ENCODE data around the gene TRPT1. TPM values are rescaled to one million over a fixed set of nuclear protein-coding genes. Genes with fewer than 3 reads are reported as not detected.
A peak's percentile ranks its signal among the peaks of the same experiment; 100 is the strongest.

TRPT1 gene
- total and polyA plus RNA-seq, 9 of the 15 experiments (the other 6 are each of a cell fraction or from before 2014, with no cell fraction given), result 4.6 to 41.7 (median 23.1) TPM

GRCh38 chr11:64204464-64204989 is 21.5 kb downstream of the TRPT1 start (continued):
- TF ChIP-seq ATF2 (CRISPR knock-in tag; IDR thresholded peaks at IDR 0.05) (no peak), KLF6 (CRISPR knock-in tag; IDR thresholded peaks at IDR 0.05; ENCODE audit: borderline replicate concordance) (no peak), ZC3H11A (IDR thresholded peaks at IDR 0.05; ENCODE audit: low read depth, low read length) (no peak), TFE3 (CRISPR knock-in tag; IDR thresholded peaks at IDR 0.05) (no peak), ZNF408 (CRISPR knock-in tag; IDR thresholded peaks at IDR 0.05; ENCODE audit: low read depth) (no peak), BRF1 (IDR thresholded peaks at IDR 0.05; ENCODE audit: borderline replicate concordance, extremely low read depth, insufficient read length) (no peak), ARID3A (IDR thresholded peaks at IDR 0.05; ENCODE audit: borderline replicate concordance, low read depth, low read length) (0 out of 2 replicates have a peak, but pooled peaks have one; percentile 13), ZNF324 (CRISPR knock-in tag; IDR thresholded peaks at IDR 0.05) (no peak), ZC3H4 (CRISPR knock-in tag; IDR thresholded peaks at IDR 0.05; ENCODE audit: borderline replicate concordance) (no peak), ZNF133 (CRISPR knock-in tag; IDR thresholded peaks at IDR 0.05) (no peak), ZNF696 (CRISPR knock-in tag; conservative IDR thresholded peaks at IDR 0.05) (no peak)
- TF ChIP-seq, protein P1, sequence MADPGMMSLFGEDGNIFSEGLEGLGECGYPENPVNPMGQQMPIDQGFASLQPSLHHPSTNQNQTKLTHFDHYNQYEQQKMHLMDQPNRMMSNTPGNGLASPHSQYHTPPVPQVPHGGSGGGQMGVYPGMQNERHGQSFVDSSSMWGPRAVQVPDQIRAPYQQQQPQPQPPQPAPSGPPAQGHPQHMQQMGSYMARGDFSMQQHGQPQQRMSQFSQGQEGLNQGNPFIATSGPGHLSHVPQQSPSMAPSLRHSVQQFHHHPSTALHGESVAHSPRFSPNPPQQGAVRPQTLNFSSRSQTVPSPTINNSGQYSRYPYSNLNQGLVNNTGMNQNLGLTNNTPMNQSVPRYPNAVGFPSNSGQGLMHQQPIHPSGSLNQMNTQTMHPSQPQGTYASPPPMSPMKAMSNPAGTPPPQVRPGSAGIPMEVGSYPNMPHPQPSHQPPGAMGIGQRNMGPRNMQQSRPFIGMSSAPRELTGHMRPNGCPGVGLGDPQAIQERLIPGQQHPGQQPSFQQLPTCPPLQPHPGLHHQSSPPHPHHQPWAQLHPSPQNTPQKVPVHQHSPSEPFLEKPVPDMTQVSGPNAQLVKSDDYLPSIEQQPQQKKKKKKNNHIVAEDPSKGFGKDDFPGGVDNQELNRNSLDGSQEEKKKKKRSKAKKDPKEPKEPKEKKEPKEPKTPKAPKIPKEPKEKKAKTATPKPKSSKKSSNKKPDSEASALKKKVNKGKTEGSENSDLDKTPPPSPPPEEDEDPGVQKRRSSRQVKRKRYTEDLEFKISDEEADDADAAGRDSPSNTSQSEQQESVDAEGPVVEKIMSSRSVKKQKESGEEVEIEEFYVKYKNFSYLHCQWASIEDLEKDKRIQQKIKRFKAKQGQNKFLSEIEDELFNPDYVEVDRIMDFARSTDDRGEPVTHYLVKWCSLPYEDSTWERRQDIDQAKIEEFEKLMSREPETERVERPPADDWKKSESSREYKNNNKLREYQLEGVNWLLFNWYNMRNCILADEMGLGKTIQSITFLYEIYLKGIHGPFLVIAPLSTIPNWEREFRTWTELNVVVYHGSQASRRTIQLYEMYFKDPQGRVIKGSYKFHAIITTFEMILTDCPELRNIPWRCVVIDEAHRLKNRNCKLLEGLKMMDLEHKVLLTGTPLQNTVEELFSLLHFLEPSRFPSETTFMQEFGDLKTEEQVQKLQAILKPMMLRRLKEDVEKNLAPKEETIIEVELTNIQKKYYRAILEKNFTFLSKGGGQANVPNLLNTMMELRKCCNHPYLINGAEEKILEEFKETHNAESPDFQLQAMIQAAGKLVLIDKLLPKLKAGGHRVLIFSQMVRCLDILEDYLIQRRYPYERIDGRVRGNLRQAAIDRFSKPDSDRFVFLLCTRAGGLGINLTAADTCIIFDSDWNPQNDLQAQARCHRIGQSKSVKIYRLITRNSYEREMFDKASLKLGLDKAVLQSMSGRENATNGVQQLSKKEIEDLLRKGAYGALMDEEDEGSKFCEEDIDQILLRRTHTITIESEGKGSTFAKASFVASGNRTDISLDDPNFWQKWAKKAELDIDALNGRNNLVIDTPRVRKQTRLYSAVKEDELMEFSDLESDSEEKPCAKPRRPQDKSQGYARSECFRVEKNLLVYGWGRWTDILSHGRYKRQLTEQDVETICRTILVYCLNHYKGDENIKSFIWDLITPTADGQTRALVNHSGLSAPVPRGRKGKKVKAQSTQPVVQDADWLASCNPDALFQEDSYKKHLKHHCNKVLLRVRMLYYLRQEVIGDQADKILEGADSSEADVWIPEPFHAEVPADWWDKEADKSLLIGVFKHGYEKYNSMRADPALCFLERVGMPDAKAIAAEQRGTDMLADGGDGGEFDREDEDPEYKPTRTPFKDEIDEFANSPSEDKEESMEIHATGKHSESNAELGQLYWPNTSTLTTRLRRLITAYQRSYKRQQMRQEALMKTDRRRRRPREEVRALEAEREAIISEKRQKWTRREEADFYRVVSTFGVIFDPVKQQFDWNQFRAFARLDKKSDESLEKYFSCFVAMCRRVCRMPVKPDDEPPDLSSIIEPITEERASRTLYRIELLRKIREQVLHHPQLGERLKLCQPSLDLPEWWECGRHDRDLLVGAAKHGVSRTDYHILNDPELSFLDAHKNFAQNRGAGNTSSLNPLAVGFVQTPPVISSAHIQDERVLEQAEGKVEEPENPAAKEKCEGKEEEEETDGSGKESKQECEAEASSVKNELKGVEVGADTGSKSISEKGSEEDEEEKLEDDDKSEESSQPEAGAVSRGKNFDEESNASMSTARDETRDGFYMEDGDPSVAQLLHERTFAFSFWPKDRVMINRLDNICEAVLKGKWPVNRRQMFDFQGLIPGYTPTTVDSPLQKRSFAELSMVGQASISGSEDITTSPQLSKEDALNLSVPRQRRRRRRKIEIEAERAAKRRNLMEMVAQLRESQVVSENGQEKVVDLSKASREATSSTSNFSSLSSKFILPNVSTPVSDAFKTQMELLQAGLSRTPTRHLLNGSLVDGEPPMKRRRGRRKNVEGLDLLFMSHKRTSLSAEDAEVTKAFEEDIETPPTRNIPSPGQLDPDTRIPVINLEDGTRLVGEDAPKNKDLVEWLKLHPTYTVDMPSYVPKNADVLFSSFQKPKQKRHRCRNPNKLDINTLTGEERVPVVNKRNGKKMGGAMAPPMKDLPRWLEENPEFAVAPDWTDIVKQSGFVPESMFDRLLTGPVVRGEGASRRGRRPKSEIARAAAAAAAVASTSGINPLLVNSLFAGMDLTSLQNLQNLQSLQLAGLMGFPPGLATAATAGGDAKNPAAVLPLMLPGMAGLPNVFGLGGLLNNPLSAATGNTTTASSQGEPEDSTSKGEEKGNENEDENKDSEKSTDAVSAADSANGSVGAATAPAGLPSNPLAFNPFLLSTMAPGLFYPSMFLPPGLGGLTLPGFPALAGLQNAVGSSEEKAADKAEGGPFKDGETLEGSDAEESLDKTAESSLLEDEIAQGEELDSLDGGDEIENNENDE (IDR thresholded peaks at IDR 0.05; ENCODE audit: low read depth, low read length), result no peak
